GM13977 (cell line): Measurements from ENCODE around the gene CTDNEP1.
A peak's percentile ranks its signal among the peaks of the same experiment; 100 is the strongest.

Experiments used
- DNase-seq: peaks from one replicate; pipeline ENCODE4 v3.0.0; 2012; ENCODE audit warnings: low spot score
- CTCF ChIP-seq: IDR thresholded peaks from 2 replicates; pipeline ENCODE4 v1.5.1; 2012; ENCODE audit warnings: mild to moderate bottlenecking, control low read depth; ENCODE audit not compliant: insufficient read depth; ENCODE audit errors: extremely low read depth, missing control alignments
- in situ Hi-C: fragments of 300-500 bp; cut with MboI; formaldehyde crosslinking; loops from one replicate; pipeline ENCODE4 v1.12.0; 2022; ENCODE audit warnings: low sequenced_read_pairs, low pct_unique_long_range_greater_than_20kb, mixed read lengths, inconsistent platforms; ENCODE audit not compliant: unreplicated experiment

CTDNEP1 gene

GRCh38 chr17:7223375-7223774 lies 28.2 kb downstream of the CTDNEP1 start:
- no peak for TF ChIP-seq CTCF
- in situ Hi-C loops: no loop called here
- DNase-seq: no peak

DNA sequence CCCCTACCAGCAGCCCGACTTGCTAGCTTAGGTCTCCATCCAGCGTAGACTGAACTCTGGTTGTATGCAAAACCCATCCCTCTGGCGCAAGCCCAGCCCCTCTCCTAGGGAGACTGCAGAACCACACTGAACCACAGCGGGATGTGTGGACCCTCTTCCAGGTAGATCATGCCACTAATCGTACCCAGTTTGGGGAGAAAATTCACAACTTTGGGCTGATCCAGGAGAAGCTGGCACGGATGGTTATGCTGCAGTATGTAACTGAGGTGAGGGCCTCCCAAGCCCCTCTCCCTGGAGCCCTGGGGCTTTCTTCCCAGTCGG lies 28.6 kb downstream of the CTDNEP1 start:
- TF ChIP-seq CTCF: no peak
- in situ Hi-C loops: no loop called here
- no peak for DNase-seq

DNA sequence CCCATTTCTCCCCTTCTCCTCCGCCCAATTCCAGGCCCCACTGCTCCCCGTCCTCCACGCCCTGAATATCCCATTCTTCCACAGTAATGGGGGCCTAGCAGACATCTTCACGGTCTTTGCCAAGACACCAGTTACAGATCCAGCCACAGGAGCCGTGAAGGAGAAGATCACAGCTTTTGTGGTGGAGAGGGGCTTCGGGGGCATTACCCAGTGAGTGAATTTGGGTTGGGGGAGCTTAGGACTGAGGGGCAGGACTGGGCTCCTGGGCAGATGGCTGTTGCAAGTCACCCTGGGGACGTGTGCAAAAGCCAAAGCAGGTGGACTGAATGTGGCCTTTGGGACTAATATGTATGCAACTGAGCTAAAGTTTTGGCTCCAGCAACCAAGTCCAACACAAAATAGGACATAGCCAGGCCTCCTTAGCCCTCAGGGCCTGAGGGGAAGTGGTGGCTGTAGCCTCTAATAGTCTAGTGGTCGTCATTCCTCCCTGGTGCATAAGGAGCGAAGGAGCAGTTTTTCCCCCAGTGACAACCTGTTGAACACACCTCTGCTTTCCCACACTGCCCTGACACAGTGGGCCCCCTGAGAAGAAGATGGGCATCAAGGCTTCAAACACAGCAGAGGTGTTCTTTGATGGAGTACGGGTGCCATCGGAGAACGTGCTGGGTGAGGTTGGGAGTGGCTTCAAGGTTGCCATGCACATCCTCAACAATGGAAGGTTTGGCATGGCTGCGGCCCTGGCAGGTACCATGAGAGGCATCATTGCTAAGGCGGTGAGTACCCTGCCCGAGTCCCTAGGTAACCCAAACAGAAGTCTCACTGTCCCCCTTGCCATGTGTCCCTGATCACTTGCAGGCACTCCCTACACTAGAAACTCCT lies 29.2 kb downstream of the CTDNEP1 start:
- in situ Hi-C loops: no loop called here
- no peak for TF ChIP-seq CTCF
- DNase-seq: no peak

DNA sequence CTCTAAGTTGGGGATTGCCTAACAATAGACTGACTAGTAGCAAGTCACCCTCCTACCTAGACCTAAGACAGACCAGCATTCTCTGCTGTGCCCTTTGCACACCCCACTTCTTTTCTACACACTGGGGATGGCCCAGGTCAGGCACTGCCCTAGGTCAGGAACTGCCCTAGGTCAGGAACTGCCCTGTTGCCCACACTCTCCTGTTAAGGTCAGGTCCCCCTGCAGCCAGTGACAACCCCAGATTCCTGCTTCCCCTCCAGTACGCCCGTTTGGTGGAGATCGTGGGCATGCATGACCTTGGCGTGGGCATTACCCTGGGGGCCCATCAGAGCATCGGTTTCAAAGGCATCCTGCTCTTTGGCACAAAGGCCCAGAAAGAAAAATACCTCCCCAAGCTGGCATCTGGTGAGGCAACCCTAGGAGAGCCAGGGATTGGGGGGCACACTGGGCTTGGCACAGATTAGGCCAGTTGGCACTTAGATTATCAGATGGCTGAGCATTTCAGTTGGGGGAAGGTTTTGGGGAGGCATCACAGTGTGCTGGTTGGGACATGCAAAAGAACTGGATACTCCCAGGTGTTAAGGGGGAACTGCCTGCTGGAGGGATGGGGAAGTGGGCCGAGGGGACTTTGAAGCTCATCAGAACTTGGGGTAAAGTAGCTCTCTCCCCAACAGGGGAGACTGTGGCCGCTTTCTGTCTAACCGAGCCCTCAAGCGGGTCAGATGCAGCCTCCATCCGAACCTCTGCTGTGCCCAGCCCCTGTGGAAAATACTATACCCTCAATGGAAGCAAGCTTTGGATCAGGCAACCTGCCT lies 30.0 kb downstream of the CTDNEP1 start:
- no peak for TF ChIP-seq CTCF
- in situ Hi-C loops: no loop called here
- DNase-seq: no peak

GRCh38 chr17:7220593-7221277 lies 30.8 kb downstream of the CTDNEP1 start:
- in situ Hi-C loops: no loop called here
- DNase-seq: peak; percentile 79
- peak; percentile 64 for TF ChIP-seq CTCF

GRCh38 chr17:7219812-7220592 lies 31.5 kb downstream of the CTDNEP1 start, which contains the start of the genes ACADVL and DLG4:
Gene ACADVL (plus strand): TSS chr17:7219938. CDS start chr17:7219985, 47 bp downstream.
Gene DLG4 (minus strand): TSS chr17:7219836.
- no peak for TF ChIP-seq CTCF
- DNase-seq: peak; percentile 94
- in situ Hi-C loops: no loop called here
